Adipocyte (in vitro differentiated cells): ENCODE data around the gene ZNF341.
A peak's percentile ranks its signal among the peaks of the same experiment; 100 is the strongest.
"Not testable (repeated sequence)": the region's sequence is repeated elsewhere in the genome, so short reads cannot be mapped to it uniquely, and the experiment has no call there.

Experiments used
- DNase-seq: peaks from one replicate; pipeline ENCODE4 v3.0.0-alpha.2; 2015; ENCODE audit warnings: low read depth
- H3K27me3 ChIP-seq: replicated peaks from 2 replicates; pipeline ENCODE4 v1.7.0; 2013; ENCODE audit warnings: mild to moderate bottlenecking, low read length, moderate library complexity; ENCODE audit not compliant: control insufficient read depth, insufficient read depth
- H3K36me3 ChIP-seq: 2 replicates; pipeline ENCODE4 v1.7.0; 2013; ENCODE audit warnings: low read length, mild to moderate bottlenecking, moderate library complexity; ENCODE audit not compliant: control insufficient read depth, insufficient read depth, severe bottlenecking
- H3K4me1 ChIP-seq: 2 replicates; pipeline ENCODE4 v1.7.0; 2013; ENCODE audit warnings: mild to moderate bottlenecking, low read length, moderate library complexity; ENCODE audit not compliant: control insufficient read depth, insufficient read depth
- H3K4me3 ChIP-seq: 2 replicates; pipeline ENCODE4 v1.7.0; 2013; ENCODE audit warnings: mild to moderate bottlenecking, low read length, moderate library complexity
- H3K9ac ChIP-seq: 2 replicates; pipeline ENCODE4 v1.7.0; 2013; ENCODE audit warnings: mild to moderate bottlenecking, low read length, moderate library complexity
- H3K9me3 ChIP-seq: 2 replicates; pipeline ENCODE4 v1.7.0; 2013; ENCODE audit warnings: mild to moderate bottlenecking, low read length, moderate library complexity; ENCODE audit not compliant: control insufficient read depth

ZNF341 gene

GRCh38 chr20:33736962-33737361, 5.2 kb downstream of the ZNF341 start:
- H3K9ac ChIP-seq, result no peak overlapping the region
- H3K36me3 ChIP-seq, result no peaks in the 10 kb centered on the region
- no peak for DNase-seq

DNA sequence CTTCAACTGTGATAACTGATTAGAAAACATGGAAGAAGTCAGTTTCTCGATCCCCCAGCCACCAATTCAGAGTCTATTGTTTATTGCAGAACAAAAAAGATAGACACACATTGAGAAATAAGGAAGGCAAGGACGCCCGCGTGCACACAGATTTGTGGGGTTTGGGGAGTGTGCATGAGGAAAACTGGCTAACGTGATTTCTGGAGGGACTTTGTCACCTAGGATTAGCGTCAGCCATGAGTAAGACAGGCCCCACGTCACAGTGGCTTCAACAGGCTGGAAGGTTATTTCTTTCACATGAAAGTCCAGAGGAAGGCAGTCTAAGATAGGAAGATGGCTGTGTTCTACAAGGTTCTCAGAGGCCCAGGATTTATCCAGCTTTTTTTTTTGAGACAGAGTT, 7.7 kb downstream of the ZNF341 start:
- Histone ChIP-seq H3K4me3 (no peak overlapping the region), H3K4me1 (peaks cover 4% of the 10 kb centered on the region), H3K9ac (no peak overlapping the region), H3K27me3 (no peaks in the 10 kb centered on the region), H3K9me3 (peaks cover 15% of the 10 kb centered on the region), H3K36me3 (no peaks in the 10 kb centered on the region)
- no peak for DNase-seq

More at GRCh38 chr20:33736962-33737361, 5.2 kb downstream of the ZNF341 start:
- Histone ChIP-seq H3K4me1 (peaks cover 26% of the 10 kb centered on the region), H3K27me3 (no peaks in the 10 kb centered on the region), H3K4me3 (peak overlapping the region; percentile 37), H3K9me3 (peaks cover 15% of the 10 kb centered on the region)

GRCh38 chr20:33740189-33740588, 8.4 kb downstream of the ZNF341 start:
- Histone ChIP-seq H3K27me3 (no peaks in the 10 kb centered on the region), H3K9me3 (peaks cover 15% of the 10 kb centered on the region), H3K4me1 (no peaks in the 10 kb centered on the region), H3K9ac (no peak overlapping the region), H3K4me3 (no peak overlapping the region), H3K36me3 (peaks cover 4% of the 10 kb centered on the region)
- peak; percentile 7 for DNase-seq

GRCh38 chr20:33744181-33744580, 12.4 kb downstream of the ZNF341 start:
- no peak overlapping the region for H3K9ac ChIP-seq
- no peaks in the 10 kb centered on the region for H3K27me3 ChIP-seq
- no peaks in the 10 kb centered on the region for H3K9me3 ChIP-seq
- H3K36me3 ChIP-seq, result peaks cover 11% of the 10 kb centered on the region
- no peaks in the 10 kb centered on the region for H3K4me1 ChIP-seq
- DNase-seq, result no peak
- no peak overlapping the region for H3K4me3 ChIP-seq

GRCh38 chr20:33744773-33745385, 13.1 kb downstream of the ZNF341 start:
- H3K4me3 ChIP-seq, result no peak overlapping the region
- no peak for DNase-seq
- peaks cover 11% of the 10 kb centered on the region for H3K36me3 ChIP-seq
- H3K4me1 ChIP-seq, result no peaks in the 10 kb centered on the region
- no peaks in the 10 kb centered on the region for H3K27me3 ChIP-seq
- H3K9me3 ChIP-seq, result no peaks in the 10 kb centered on the region
- H3K9ac ChIP-seq, result no peak overlapping the region

DNA sequence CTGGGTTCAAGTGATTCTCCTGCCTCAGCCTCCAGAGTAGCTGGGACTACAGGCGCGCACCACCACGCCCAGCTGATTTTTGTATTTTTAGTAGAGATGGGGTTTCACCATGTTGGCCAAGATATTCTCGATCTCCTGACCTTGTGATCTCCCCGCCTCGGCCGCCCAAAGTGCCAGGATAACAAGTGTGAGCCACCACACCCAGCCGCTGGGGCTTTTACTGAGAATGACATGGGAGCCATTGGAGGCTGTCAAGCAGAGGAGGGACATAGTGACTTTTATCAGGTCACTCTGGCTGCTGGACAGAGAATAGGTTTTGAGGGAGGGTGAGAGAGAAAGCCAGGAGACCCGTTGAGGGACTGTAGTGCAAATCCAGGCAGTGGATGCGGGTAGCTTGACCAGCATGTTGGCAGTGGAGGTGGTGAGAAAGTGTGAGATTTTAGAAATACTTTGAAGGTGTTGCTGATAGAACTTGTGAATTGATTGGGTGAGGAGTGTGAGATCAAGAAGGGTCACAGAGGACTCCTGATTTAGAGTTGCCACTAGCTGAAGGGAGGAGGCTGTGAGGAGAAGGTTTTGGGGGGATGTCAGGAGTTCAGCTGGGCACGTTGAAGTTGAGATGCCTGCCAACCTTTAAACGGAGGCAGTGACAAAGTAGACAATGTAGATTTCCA, 14.7 kb downstream of the ZNF341 start:
- H3K4me1 ChIP-seq, result no peaks in the 10 kb centered on the region
- H3K36me3 ChIP-seq, result peaks cover 17% of the 10 kb centered on the region
- H3K9ac ChIP-seq, result no peak overlapping the region
- no peak overlapping the region for H3K4me3 ChIP-seq
- no peaks in the 10 kb centered on the region for H3K27me3 ChIP-seq
- H3K9me3 ChIP-seq, result no peaks in the 10 kb centered on the region
- no peak for DNase-seq

- no peaks in the 10 kb centered on the region for H3K9me3 ChIP-seq
- peaks cover 35% of the 10 kb centered on the region for H3K36me3 ChIP-seq
- H3K4me1 ChIP-seq, result no peaks in the 10 kb centered on the region
- H3K9ac ChIP-seq, result no peak overlapping the region
- no peaks in the 10 kb centered on the region for H3K27me3 ChIP-seq
- H3K4me3 ChIP-seq, result no peak overlapping the region
- no peak for DNase-seq
These were observed 20.0 kb downstream of the ZNF341 start for GRCh38 chr20:33751775-33752174.

GRCh38 chr20:33753143-33753542, 21.3 kb downstream of the ZNF341 start:
- Histone ChIP-seq H3K36me3 (peaks cover 44% of the 10 kb centered on the region), H3K4me1 (no peaks in the 10 kb centered on the region), H3K4me3 (no peak overlapping the region), H3K9ac (no peak overlapping the region), H3K9me3 (peaks cover 9% of the 10 kb centered on the region), H3K27me3 (no peaks in the 10 kb centered on the region)
- no peak for DNase-seq

DNA sequence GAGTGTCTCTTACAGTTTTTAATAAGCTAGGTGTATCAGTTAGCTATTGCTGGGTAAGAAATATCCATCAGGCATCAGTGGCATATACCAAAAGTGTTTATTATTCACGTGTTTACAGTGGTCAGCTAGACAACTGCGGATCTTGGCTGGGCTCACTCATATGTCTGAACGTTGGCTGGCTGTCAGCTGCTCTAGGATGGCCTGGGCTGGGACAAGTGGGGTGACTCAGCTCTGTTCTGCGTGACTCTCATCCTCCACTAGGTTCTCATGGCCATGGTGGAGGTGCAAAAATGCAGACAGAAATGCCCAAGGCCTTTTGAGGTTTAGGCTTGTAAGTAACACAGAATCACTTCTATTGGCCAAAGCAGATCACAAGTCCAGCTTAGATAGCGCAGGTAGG, 22.0 kb downstream of the ZNF341 start:
- peaks cover 9% of the 10 kb centered on the region for H3K9me3 ChIP-seq
- H3K9ac ChIP-seq, result no peak overlapping the region
- no peaks in the 10 kb centered on the region for H3K4me1 ChIP-seq
- H3K36me3 ChIP-seq, result peaks cover 48% of the 10 kb centered on the region
- H3K27me3 ChIP-seq, result no peaks in the 10 kb centered on the region
- H3K4me3 ChIP-seq, result no peak overlapping the region
- DNase-seq, result no peak

DNA sequence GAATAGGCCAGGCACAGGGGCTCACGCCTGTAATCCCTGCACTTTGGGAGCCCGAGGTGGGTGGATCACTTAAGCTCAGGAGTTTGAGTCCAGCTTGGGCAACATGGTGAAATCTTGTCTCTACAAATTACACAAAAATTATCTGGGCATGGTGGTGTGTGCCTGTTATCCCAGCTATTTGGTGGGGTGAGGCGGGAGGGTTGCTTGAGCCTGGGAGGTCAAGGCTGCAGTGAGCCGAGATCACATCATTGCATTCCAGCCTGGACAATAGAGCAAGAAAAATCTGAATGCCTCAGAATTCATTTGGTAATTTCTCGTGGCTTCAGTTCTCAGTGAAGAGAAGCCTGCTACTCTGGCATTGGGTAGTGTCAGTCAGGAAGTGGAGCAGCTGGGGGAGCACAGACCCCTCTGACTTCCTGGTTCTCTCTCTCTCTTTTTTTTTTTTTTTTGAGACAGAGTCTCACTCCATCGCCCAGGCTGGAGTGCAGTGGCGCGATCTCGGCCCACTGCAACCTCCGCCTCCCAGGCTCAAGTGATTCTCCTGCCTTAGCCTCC, 24.2 kb downstream of the ZNF341 start:
- peaks cover 43% of the 10 kb centered on the region for H3K36me3 ChIP-seq
- H3K27me3 ChIP-seq, H3K9ac ChIP-seq, H3K4me3 ChIP-seq, DNase-seq, H3K4me1 ChIP-seq, H3K9me3 ChIP-seq: not testable (repeated sequence)

- H3K9me3 ChIP-seq, result peaks cover 9% of the 10 kb centered on the region
- no peaks in the 10 kb centered on the region for H3K27me3 ChIP-seq
- H3K4me3 ChIP-seq, result no peak overlapping the region
- peaks cover 43% of the 10 kb centered on the region for H3K36me3 ChIP-seq
- H3K9ac ChIP-seq, result no peak overlapping the region
- DNase-seq, result no peak
- H3K4me1 ChIP-seq, result no peaks in the 10 kb centered on the region
These were observed 25.2 kb downstream of the ZNF341 start for GRCh38 chr20:33757046-33757445.
